OCI-LY7 (cell line): ENCODE data around the gene CFAP73. TPM values are rescaled to one million over a fixed set of nuclear protein-coding genes. Genes with fewer than 3 reads are reported as not detected.

Experiments used
- BruUV-seq: library from RNA; stranded (reverse); fragments of 400-500 nt; replicated peaks from 2 replicates; lab custom pipeline; 2021; lab: Mats Ljungman, UMichigan
- CTCF ChIA-PET: fragments of 300-600 bp; sonication (Branson Sonifier 250); formaldehyde crosslinking; loops from one replicate; lab custom pipeline; 2022; ENCODE audit warnings: antibody characterized with exemption; ENCODE audit not compliant: unreplicated experiment; lab: Charles Lee
- POLR2A ChIA-PET: fragments of 300-600 bp; sonication (Branson Sonifier 250); formaldehyde crosslinking; loops from one replicate; lab custom pipeline; 2022; ENCODE audit warnings: antibody characterized with exemption; lab: Charles Lee
- DNase-seq: peaks from one replicate; pipeline ENCODE4 v3.0.0-alpha.2; 2015; ENCODE audit warnings: low spot score
- H2AFZ ChIP-seq: fragments of 200-600 bp; sonication (generic), shearing (Covaris generic); 2 replicates; pipeline ENCODE4 v1.6.1; 2014; ENCODE audit warnings: mild to moderate bottlenecking, antibody characterized with exemption, low read length, moderate library complexity
- H3K27ac ChIP-seq: fragments of 200-600 bp; sonication (generic); 2 replicates; pipeline ENCODE4 v1.5.1; 2014; ENCODE audit warnings: mixed run types, low read depth, mild to moderate bottlenecking, moderate library complexity, low read length, inconsistent platforms; ENCODE audit not compliant: poor library complexity, severe bottlenecking
- H3K36me3 ChIP-seq: fragments of 200-600 bp; sonication (generic); 2 replicates; pipeline ENCODE4 v1.6.1; 2014; ENCODE audit warnings: mild to moderate bottlenecking, antibody characterized with exemption, low read length, moderate library complexity, mixed read lengths; ENCODE audit not compliant: insufficient read depth
- H3K4me1 ChIP-seq: fragments of 200-600 bp; sonication (generic); 2 replicates; pipeline ENCODE4 v1.5.1; 2014; ENCODE audit warnings: mild to moderate bottlenecking, low read length; ENCODE audit not compliant: insufficient read depth, poor library complexity, severe bottlenecking
- H3K4me2 ChIP-seq: fragments of 200-600 bp; sonication (generic); 2 replicates; pipeline ENCODE4 v1.6.1; 2014; ENCODE audit warnings: mild to moderate bottlenecking, low read length
- H3K4me3 ChIP-seq: fragments of 200-600 bp; sonication (generic); 2 replicates; pipeline ENCODE4 v1.5.1; 2014; ENCODE audit warnings: mild to moderate bottlenecking, low read depth, low read length; ENCODE audit not compliant: poor library complexity, severe bottlenecking
- H3K79me2 ChIP-seq: fragments of 200-600 bp; sonication (generic); 2 replicates; pipeline ENCODE4 v1.6.1; 2016; ENCODE audit warnings: low read depth, mild to moderate bottlenecking, low read length, moderate library complexity, mixed read lengths; ENCODE audit not compliant: insufficient read depth
- H3K9me2 ChIP-seq: fragments of 200-600 bp; sonication (generic); 2 replicates; pipeline ENCODE4 v1.6.1; 2016; ENCODE audit warnings: mild to moderate bottlenecking, low read length, mixed read lengths; ENCODE audit not compliant: insufficient read depth
- H3K9me3 ChIP-seq: fragments of 200-600 bp; sonication (generic); 2 replicates; pipeline ENCODE4 v1.6.1; 2014; ENCODE audit warnings: mild to moderate bottlenecking, mixed run types, low read length, mixed read lengths
- H4K20me1 ChIP-seq: fragments of 200-600 bp; sonication (generic); 2 replicates; pipeline ENCODE4 v1.6.1; 2014; ENCODE audit warnings: mild to moderate bottlenecking, antibody characterized with exemption, low read length, moderate library complexity, mixed read lengths; ENCODE audit not compliant: insufficient read depth
- CTCF ChIP-seq: fragments of 200-600 bp; sonication (generic); conservative IDR thresholded peaks from 2 replicates; pipeline ENCODE4 v1.5.1; 2014; ENCODE audit warnings: mild to moderate bottlenecking, antibody characterized with exemption, low read length, moderate library complexity, mixed read lengths
- EZH2phosphoT487 ChIP-seq: fragments of 200-600 bp; sonication (generic); IDR thresholded peaks from 2 replicates; pipeline ENCODE4 v1.6.1; 2018; ENCODE audit warnings: low read depth, borderline replicate concordance, mild to moderate bottlenecking, mixed run types, antibody characterized with exemption, low read length, moderate library complexity, mixed read lengths
- intact Hi-C: fragments of 100-400 bp; cut with micrococcal nuclease; formaldehyde crosslinking; loops from one replicate; pipeline ENCODE4 v1.10.0; 2022; ENCODE audit not compliant: unreplicated experiment
- total RNA-seq, 2 experiments: library from RNA; depleted of rRNA in 1 of 2; stranded (reverse); fragments of >200 nt in 1 of 2; shearing (Covaris generic) in 1 of 2; gene quantifications; 2 replicates each; pipeline ENCODE4 v1.2.3, GENCODE V29; 2014 to 2022

The CFAP73 gene
- total RNA-seq, 2 experiments from 2014 or later: 26.9 to 37.4 TPM

- H3K9me3 ChIP-seq: no peaks in the 10 kb centered on the region
- H3K4me2 ChIP-seq: peak within 1 kb of the TSS; percentile 99
- peaks cover 39% of the 10 kb centered on the region for H3K36me3 ChIP-seq
- H2AFZ ChIP-seq: peak within 1 kb of the TSS; percentile 44; the same call in 1 of the 2 replicates
- no peak for TF ChIP-seq EZH2phosphoT487
- peak; percentile 78 for TF ChIP-seq CTCF
- H3K4me1 ChIP-seq: peaks cover 68% of the 10 kb centered on the region
- H4K20me1 ChIP-seq: 0 out of 2 replicates have a peak, but pooled peaks cover 6% of the 10 kb centered on the region
- intact Hi-C loops: loop anchor here (1.0 to 2.0 kb wide), 3 partner anchors 37 to 84 kb away; no protein-coding TSS in a partner anchor
- ChIA-PET CTCF (interaction anchor here (0.6 to 4.4 kb wide), 5 partner anchors 17 to 137 kb away, joined by 3 to 24 read pairs (median 8); no protein-coding TSS in a partner anchor), POLR2A (interaction anchor here (0.5 to 3.6 kb wide), 11 partner anchors 9 to 1551 kb away, joined by 3 to 33 read pairs (median 3); no protein-coding TSS in a partner anchor)
- H3K79me2 ChIP-seq: peaks cover 48% of the 10 kb centered on the region
- H3K27ac ChIP-seq: peak within 1 kb of the TSS; percentile 68
- no peaks in the 10 kb centered on the region for H3K9me2 ChIP-seq
- BruUV-seq: TSS peak; percentile 52
- peak within 1 kb of the TSS; percentile 90 for H3K4me3 ChIP-seq
- DNase-seq: peak; percentile 93
These were observed 14.1 kb upstream of the CFAP73 start, which contains the start of gene RASAL1 for GRCh38 chr12:113135178-113136127. Gene RASAL1, minus strand, starts transcription at chr12:113135761. Its CDS starts 299 bp downstream, at chr12:113135462.

DNA sequence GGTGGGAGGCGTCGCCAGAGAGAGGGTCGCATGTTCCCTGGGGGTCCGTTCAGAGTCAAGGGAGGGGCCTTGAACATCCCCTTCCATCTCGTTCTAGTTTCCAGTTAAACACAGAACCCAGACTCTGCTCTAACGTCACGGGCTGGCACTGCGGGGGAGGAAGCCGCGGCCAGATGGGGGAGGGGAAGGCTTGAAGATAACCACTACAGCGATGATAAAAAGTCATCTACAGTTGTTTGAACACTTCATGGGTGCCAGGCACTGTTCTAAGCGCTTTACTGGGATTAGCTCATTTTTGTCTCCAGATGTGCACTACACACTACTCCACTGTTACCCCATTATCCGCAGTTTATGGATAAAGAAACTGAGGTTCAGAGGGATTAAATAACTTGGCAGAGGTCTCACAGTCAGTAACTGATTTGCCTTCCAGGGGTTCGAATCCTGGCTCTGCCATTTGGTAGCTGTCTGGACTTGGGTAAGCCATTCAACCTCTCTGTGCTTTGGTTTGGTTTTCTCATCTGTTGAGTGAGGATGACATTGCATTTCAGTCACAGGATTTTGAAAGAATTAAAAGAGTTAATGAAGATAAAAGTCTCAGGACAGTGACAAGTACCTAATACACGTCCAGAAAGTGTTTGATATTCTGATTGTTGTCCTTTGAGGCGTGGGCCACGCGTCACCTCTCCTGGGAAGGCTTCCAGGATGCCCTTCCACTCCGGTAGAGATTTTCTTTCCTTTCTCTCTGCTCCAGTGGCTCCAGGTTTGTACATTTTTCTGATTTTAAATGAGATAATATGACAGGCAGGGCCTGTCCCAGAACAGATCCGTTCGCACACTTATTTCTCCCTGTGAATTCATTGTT, 13.2 kb upstream of the CFAP73 start:
- H3K4me1 ChIP-seq: peaks cover 68% of the 10 kb centered on the region
- TF ChIP-seq CTCF: no peak
- no peak for TF ChIP-seq EZH2phosphoT487
- H3K9me2 ChIP-seq: no peaks in the 10 kb centered on the region
- BruUV-seq: no TSS peak
- H3K4me3 ChIP-seq: peak overlapping the region; percentile 90
- POLR2A ChIA-PET: interaction anchor here (0.6 to 3.6 kb wide), 5 partner anchors 16 to 137 kb away, joined by 3 to 33 read pairs (median 3); no protein-coding TSS in a partner anchor
- CTCF ChIA-PET: interaction anchor here (0.8 to 4.4 kb wide), 2 partner anchors 16 to 138 kb away, joined by 3 to 24 read pairs; no protein-coding TSS in a partner anchor
- peaks cover 41% of the 10 kb centered on the region for H3K79me2 ChIP-seq
- no peaks in the 10 kb centered on the region for H3K9me3 ChIP-seq
- peak; percentile 67 for DNase-seq
- peaks cover 34% of the 10 kb centered on the region for H3K36me3 ChIP-seq
- peak overlapping the region; percentile 44; the same call in 1 of the 2 replicates for H2AFZ ChIP-seq
- peak overlapping the region; percentile 63 for H3K27ac ChIP-seq
- intact Hi-C loops: no loop called here
- 0 out of 2 replicates have a peak, but pooled peaks cover 6% of the 10 kb centered on the region for H4K20me1 ChIP-seq
- peak overlapping the region; percentile 65 for H3K4me2 ChIP-seq
